Activated naive CD8-positive, alpha-beta T cell treated with anti-CD3 and anti-CD28 coated beads, Interleukin-2, amount 50 U/mL, for 24 hours (primary cell): ENCODE data around the gene KLB.
A peak's percentile ranks its signal among the peaks of the same experiment; 100 is the strongest.
"Not testable (repeated sequence)": the region's sequence is repeated elsewhere in the genome, so short reads cannot be mapped to it uniquely, and the experiment has no call there.

Experiments
- ATAC-seq: fragments of 150-1000 bp; cut with Tn5 transposase; one replicate; pipeline ENCODE4 v1.10.0; 2021
- DNase-seq: peaks from one replicate; pipeline ENCODE4 v3.0.0; 2021
- H3K27ac Mint-ChIP-seq: one replicate; pipeline ENCODE4 v1.8.0; 2021; ENCODE audit warnings: mild to moderate bottlenecking, mixed read lengths
- H3K27me3 Mint-ChIP-seq: one replicate; pipeline ENCODE4 v1.8.0; 2021; ENCODE audit warnings: mixed read lengths
- H3K36me3 Mint-ChIP-seq: one replicate; pipeline ENCODE4 v1.8.0; 2021; ENCODE audit warnings: low read depth, mixed read lengths
- H3K4me1 Mint-ChIP-seq: one replicate; pipeline ENCODE4 v1.8.0; 2021; ENCODE audit warnings: mixed read lengths
- H3K4me3 Mint-ChIP-seq: one replicate; pipeline ENCODE4 v1.8.0; 2021; ENCODE audit warnings: mild to moderate bottlenecking, moderate library complexity, mixed read lengths
- H3K9me3 Mint-ChIP-seq: one replicate; pipeline ENCODE4 v1.8.0; 2021; ENCODE audit warnings: mixed read lengths

The KLB gene

GRCh38 chr4:39442998-39443397 lies 36.3 kb downstream of the KLB start:
- DNase-seq: no peak
- Mint-ChIP-seq H3K36me3 (no peaks in the 10 kb centered on the region), H3K4me3 (no peak overlapping the region), H3K27me3 (peaks cover 1% of the 10 kb centered on the region), H3K4me1 (peaks cover 16% of the 10 kb centered on the region), H3K27ac (no peak overlapping the region), H3K9me3 (no peaks in the 10 kb centered on the region)
- peak; percentile 34 for ATAC-seq

GRCh38 chr4:39446483-39446841 lies 39.7 kb downstream of the KLB start:
- peaks cover 1% of the 10 kb centered on the region for H3K27me3 Mint-ChIP-seq
- peaks cover 26% of the 10 kb centered on the region for H3K36me3 Mint-ChIP-seq
- H3K4me3 Mint-ChIP-seq: no peak overlapping the region
- DNase-seq (no peak), ATAC-seq (no peak)
- no peaks in the 10 kb centered on the region for H3K9me3 Mint-ChIP-seq
- H3K4me1 Mint-ChIP-seq: peaks cover 25% of the 10 kb centered on the region
- no peak overlapping the region for H3K27ac Mint-ChIP-seq

GRCh38 chr4:39446842-39447573 lies 40.3 kb downstream of the KLB start:
- peak; percentile 79 for ATAC-seq
- Mint-ChIP-seq H3K36me3 (peaks cover 32% of the 10 kb centered on the region), H3K27ac (no peak overlapping the region), H3K9me3 (no peaks in the 10 kb centered on the region), H3K4me1 (peaks cover 29% of the 10 kb centered on the region), H3K4me3 (peak overlapping the region; percentile 32), H3K27me3 (peaks cover 1% of the 10 kb centered on the region)
- peak; percentile 55 for DNase-seq

GRCh38 chr4:39450618-39451017 lies 43.9 kb downstream of the KLB start:
- ATAC-seq: no peak
- H3K9me3 Mint-ChIP-seq: no peaks in the 10 kb centered on the region
- no peaks in the 10 kb centered on the region for H3K27me3 Mint-ChIP-seq
- H3K4me3 Mint-ChIP-seq: no peak overlapping the region
- DNase-seq: no peak
- peak overlapping the region; percentile 65 for H3K27ac Mint-ChIP-seq
- peaks cover 50% of the 10 kb centered on the region for H3K4me1 Mint-ChIP-seq
- H3K36me3 Mint-ChIP-seq: peaks cover 67% of the 10 kb centered on the region

DNA sequence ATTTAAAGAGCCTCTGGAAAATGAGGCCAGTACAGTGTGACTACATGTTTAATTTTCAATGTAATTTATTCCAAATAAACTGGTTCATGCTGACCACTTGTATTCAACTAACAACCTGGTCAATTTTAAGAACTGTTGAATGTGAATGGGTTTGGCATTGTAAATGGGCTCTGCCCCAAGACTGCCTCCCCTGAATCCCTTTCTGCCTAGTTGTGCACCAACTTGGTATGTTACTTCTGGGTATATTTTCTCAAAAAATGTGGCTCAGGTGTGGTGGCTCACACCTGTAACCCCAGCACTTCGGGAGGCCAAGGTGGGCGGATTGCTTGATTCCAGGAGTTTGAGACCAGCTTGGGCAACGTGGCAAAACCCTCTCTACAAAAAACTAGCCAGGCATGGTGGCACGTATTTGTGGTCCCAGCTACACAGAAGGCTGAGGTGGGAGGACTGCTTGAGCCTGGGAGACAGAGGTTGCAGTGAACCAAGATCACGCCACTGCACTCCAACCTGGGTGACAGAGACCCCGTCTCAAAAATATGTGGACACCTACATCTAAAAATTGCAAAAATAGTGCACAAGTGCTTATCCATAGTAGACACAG lies 44.8 kb downstream of the KLB start:
- Mint-ChIP-seq H3K4me1 (peaks cover 59% of the 10 kb centered on the region), H3K27me3 (no peaks in the 10 kb centered on the region), H3K9me3 (no peaks in the 10 kb centered on the region), H3K27ac (peak overlapping the region; percentile 1), H3K36me3 (peaks cover 76% of the 10 kb centered on the region), H3K4me3 (peak overlapping the region; percentile 5)
- ATAC-seq (no peak), DNase-seq (no peak)

DNA sequence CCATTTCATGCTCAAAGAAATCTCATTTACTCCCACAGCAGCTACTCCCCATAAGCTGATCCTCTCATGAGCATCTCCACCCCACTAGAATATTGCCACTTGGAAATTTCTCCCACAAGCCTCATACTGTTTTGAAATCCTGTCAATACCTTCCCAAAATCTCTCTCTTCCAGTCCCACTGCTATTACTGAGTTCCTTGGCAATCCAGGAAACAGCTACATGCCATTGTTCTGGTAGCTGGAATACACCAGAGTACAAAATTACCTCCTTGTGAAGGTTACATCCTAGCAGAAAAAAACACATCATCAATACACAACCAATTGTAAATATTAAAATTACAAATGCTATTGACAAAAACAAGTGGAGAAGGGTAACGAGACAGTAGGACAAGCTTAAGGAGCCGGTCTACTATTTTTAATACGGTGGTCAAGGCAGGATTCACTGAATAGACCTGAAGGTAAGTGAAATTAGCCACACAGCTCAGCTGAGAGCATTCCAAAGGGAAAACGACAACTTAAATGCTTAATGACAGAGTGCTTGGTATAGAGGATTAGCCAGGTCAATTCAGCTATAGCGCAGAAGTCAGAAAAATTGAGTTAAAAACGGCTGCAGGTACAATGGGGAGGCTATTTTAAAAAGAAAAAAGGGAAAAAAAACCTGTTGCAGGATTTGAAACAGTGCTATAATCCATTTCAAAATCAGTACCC lies 45.6 kb downstream of the KLB start:
- Mint-ChIP-seq H3K27ac (peak overlapping the region; percentile 1), H3K4me3 (peak overlapping the region; percentile 5), H3K9me3 (no peaks in the 10 kb centered on the region), H3K27me3 (no peaks in the 10 kb centered on the region), H3K36me3 (peaks cover 84% of the 10 kb centered on the region), H3K4me1 (peaks cover 63% of the 10 kb centered on the region)
- DNase-seq: no peak
- no peak for ATAC-seq

- no peaks in the 10 kb centered on the region for H3K27me3 Mint-ChIP-seq
- H3K36me3 Mint-ChIP-seq: peaks cover 91% of the 10 kb centered on the region
- H3K9me3 Mint-ChIP-seq: no peaks in the 10 kb centered on the region
- peaks cover 60% of the 10 kb centered on the region for H3K4me1 Mint-ChIP-seq
- peak overlapping the region; percentile 62 for H3K27ac Mint-ChIP-seq
- H3K4me3 Mint-ChIP-seq: peak overlapping the region; percentile 13
- ATAC-seq (no peak), DNase-seq (no peak)
Observed at GRCh38 chr4:39452860-39453587, 46.3 kb downstream of the KLB start.

GRCh38 chr4:39453738-39454137 lies 47.0 kb downstream of the KLB start:
- no peak for DNase-seq
- Mint-ChIP-seq H3K4me3 (peak overlapping the region; percentile 67), H3K9me3 (no peaks in the 10 kb centered on the region), H3K27ac (peak overlapping the region; percentile 62), H3K36me3 (peaks cover 91% of the 10 kb centered on the region), H3K4me1 (peaks cover 63% of the 10 kb centered on the region), H3K27me3 (peaks cover 2% of the 10 kb centered on the region)
- no peak for ATAC-seq

GRCh38 chr4:39455486-39455885 lies 48.8 kb downstream of the KLB start:
- ATAC-seq: no peak
- H3K27ac Mint-ChIP-seq: peak overlapping the region; percentile 76
- DNase-seq: no peak
- H3K9me3 Mint-ChIP-seq: no peaks in the 10 kb centered on the region
- H3K4me1 Mint-ChIP-seq: peaks cover 72% of the 10 kb centered on the region
- peaks cover 90% of the 10 kb centered on the region for H3K36me3 Mint-ChIP-seq
- H3K27me3 Mint-ChIP-seq: peaks cover 4% of the 10 kb centered on the region
- H3K4me3 Mint-ChIP-seq: peak overlapping the region; percentile 99

DNA sequence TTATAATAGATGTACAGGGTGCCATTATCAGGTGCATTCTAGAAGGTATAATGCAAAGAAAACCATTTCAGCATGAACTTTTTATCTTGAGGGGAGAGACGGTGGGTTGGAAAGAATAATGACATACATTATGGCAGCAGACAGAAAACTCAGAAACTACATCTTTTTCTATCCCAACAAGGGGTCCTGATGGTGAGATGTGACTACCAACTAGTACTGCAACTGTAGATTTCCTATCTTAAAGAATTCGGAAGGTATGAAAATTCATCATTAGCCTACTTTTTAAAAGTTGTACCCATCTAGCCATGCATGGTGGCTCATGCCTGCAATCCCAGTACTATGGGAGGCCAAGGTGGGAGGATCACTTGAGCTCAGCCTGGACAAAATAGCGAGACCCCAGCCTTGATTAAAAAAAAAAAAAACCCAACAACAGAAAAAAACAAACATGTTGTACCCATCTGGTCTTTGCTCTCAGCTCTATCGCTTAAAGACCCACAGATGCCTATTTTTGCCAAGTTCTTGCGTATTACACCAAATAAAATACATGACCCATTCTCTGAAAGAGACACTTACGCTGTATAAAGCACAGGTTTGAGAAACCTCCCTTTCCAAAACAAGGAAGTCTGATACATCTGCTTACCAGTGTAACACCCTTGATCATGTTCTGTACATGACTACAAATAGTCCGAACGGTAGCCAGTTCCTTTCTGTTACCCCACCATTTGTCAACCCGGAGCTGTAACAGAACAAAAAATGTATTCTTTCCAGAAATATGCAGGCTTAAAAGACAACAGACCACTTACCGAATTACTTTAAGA lies 50.4 kb downstream of the KLB start:
- ATAC-seq (no peak), DNase-seq (no peak)
- peak overlapping the region; percentile 99 for H3K4me3 Mint-ChIP-seq
- peaks cover 71% of the 10 kb centered on the region for H3K4me1 Mint-ChIP-seq
- peaks cover 83% of the 10 kb centered on the region for H3K36me3 Mint-ChIP-seq
- H3K27me3 Mint-ChIP-seq: peaks cover 4% of the 10 kb centered on the region
- H3K9me3 Mint-ChIP-seq: no peaks in the 10 kb centered on the region
- peak overlapping the region; percentile 99 for H3K27ac Mint-ChIP-seq

- ATAC-seq, DNase-seq, H3K27me3 Mint-ChIP-seq, H3K9me3 Mint-ChIP-seq: not testable (repeated sequence)
- H3K36me3 Mint-ChIP-seq: peaks cover 73% of the 10 kb centered on the region
- H3K27ac Mint-ChIP-seq: peak overlapping the region; percentile 99
- H3K4me3 Mint-ChIP-seq: peak overlapping the region; percentile 99
- peaks cover 67% of the 10 kb centered on the region for H3K4me1 Mint-ChIP-seq
Observed at GRCh38 chr4:39458161-39458504, 51.4 kb downstream of the KLB start.

- peaks cover 61% of the 10 kb centered on the region for H3K4me1 Mint-ChIP-seq
- H3K27ac Mint-ChIP-seq: peak within 1 kb of the TSS; percentile 99
- H3K36me3 Mint-ChIP-seq: peaks cover 70% of the 10 kb centered on the region
- peak within 1 kb of the TSS; percentile 99 for H3K4me3 Mint-ChIP-seq
- peak; percentile 90 for DNase-seq
- no peaks in the 10 kb centered on the region for H3K9me3 Mint-ChIP-seq
- peaks cover 4% of the 10 kb centered on the region for H3K27me3 Mint-ChIP-seq
- ATAC-seq: peak; percentile 95
Observed at GRCh38 chr4:39458505-39459300, 52.0 kb downstream of the KLB start, which contains the start of the genes LIAS and RPL9. TSS of gene LIAS (plus strand) at chr4:39459056. CDS start at chr4:39459118, 62 bp downstream. TSS of gene RPL9 (minus strand) at chr4:39458922. CDS start at chr4:39458439, 483 bp downstream.

DNA sequence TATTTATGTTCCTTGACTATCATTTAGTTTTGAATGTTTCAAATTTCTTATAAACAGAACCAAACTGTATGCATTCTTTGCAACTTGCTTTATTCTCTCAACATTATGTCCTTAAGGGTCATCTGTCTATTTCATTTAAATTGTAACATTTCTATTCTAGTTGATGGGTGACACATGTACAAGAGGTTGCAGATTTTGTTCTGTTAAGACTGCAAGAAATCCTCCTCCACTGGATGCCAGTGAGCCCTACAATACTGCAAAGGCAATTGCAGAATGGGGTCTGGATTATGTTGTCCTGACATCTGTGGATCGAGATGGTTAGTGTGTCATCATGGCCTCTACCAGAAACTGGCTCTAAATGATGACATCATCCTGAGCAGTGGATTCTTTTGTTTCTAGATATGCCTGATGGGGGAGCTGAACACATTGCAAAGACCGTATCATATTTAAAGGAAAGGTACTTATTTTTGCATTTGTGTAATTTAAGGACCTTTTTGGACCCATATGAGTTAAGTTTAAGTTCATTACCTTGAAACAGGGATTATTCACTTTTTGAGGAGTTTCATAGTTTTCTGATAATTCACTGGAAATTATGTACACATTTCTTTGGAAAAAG lies 58.3 kb downstream of the KLB start:
- peak overlapping the region; percentile 2 for H3K27ac Mint-ChIP-seq
- H3K4me3 Mint-ChIP-seq: no peak overlapping the region
- DNase-seq (no peak), ATAC-seq (peak; percentile 86)
- no peaks in the 10 kb centered on the region for H3K9me3 Mint-ChIP-seq
- H3K27me3 Mint-ChIP-seq: no peaks in the 10 kb centered on the region
- peaks cover 34% of the 10 kb centered on the region for H3K36me3 Mint-ChIP-seq
- H3K4me1 Mint-ChIP-seq: peaks cover 19% of the 10 kb centered on the region
